HG03039 (cell line): ENCODE measurements around the gene HRG.
"Not testable (repeated sequence)": the region's sequence is repeated elsewhere in the genome, so short reads cannot be mapped to it uniquely, and the experiment has no call there.

ENCODE experiments used
- ATAC-seq: cut with Tn5 transposase; IDR thresholded peaks from one replicate; pipeline ENCODE4 v1.9.1; 2021; ENCODE audit warnings: mild to moderate bottlenecking, moderate library complexity; ENCODE audit not compliant: unreplicated experiment

Gene HRG

GRCh38 chr3:186671051-186671450 is 5.2 kb downstream of the HRG start:
- no peak for ATAC-seq

GRCh38 chr3:186678604-186679003 is 12.8 kb downstream of the HRG start:
- ATAC-seq, result no peak

- ATAC-seq, result no peak
Observed at GRCh38 chr3:186679151-186679550, 13.3 kb downstream of the HRG start.

GRCh38 chr3:186680869-186681268 is 15.1 kb downstream of the HRG start:
- no peak for ATAC-seq

- ATAC-seq, result no peak
Observed at GRCh38 chr3:186682812-186683211, 17.0 kb downstream of the HRG start.

GRCh38 chr3:186683979-186684378 is 18.2 kb downstream of the HRG start:
- no peak for ATAC-seq

- not testable (repeated sequence) for ATAC-seq
Observed at GRCh38 chr3:186686475-186686874, 20.7 kb downstream of the HRG start.

GRCh38 chr3:186687120-186687651 is 21.4 kb downstream of the HRG start:
- no peak for ATAC-seq

- not testable (repeated sequence) for ATAC-seq
Observed at GRCh38 chr3:186690304-186690703, 24.5 kb downstream of the HRG start.

- ATAC-seq, result no peak
Observed at GRCh38 chr3:186691676-186692075, 25.9 kb downstream of the HRG start.

- no peak for ATAC-seq
Observed at GRCh38 chr3:186693843-186694242, 28.0 kb downstream of the HRG start.

GRCh38 chr3:186694288-186695032 is 28.6 kb downstream of the HRG start:
- no peak for ATAC-seq

GRCh38 chr3:186696522-186696921 is 30.7 kb downstream of the HRG start:
- no peak for ATAC-seq

- no peak for ATAC-seq
Observed at GRCh38 chr3:186697510-186697909, 31.7 kb downstream of the HRG start.

GRCh38 chr3:186700267-186700666 is 34.5 kb downstream of the HRG start:
- no peak for ATAC-seq

GRCh38 chr3:186702451-186702850 is 36.6 kb downstream of the HRG start:
- ATAC-seq, result not testable (repeated sequence)

- ATAC-seq, result no peak
Observed at GRCh38 chr3:186705882-186706780, 40.3 kb downstream of the HRG start.

- ATAC-seq, result no peak
Observed at GRCh38 chr3:186708983-186709679, 43.3 kb downstream of the HRG start.

- ATAC-seq, result not testable (repeated sequence)
Observed at GRCh38 chr3:186710694-186711093, 44.9 kb downstream of the HRG start.

- ATAC-seq, result no peak
Observed at GRCh38 chr3:186713499-186713898, 47.7 kb downstream of the HRG start.

- no peak for ATAC-seq
Observed at GRCh38 chr3:186717039-186717457, 51.2 kb downstream of the HRG start, which contains the start of gene KNG1. Gene KNG1, plus strand, starts transcription at chr3:186717359. Its CDS starts 184 bp downstream, at chr3:186717543.
